Aorta (tissue), 5 donors: ENCODE measurements around the gene LRMDA. TPM values are rescaled to one million over a fixed set of nuclear protein-coding genes. Genes with fewer than 3 reads are reported as not detected.

Source experiments
- ATAC-seq: fragments of 200-7000 bp; cut with Tn5 transposase; one replicate; pipeline ENCODE4 v1.9.1; 2022; ENCODE audit warnings: moderate library complexity; ENCODE audit not compliant: low FRiP score
- DNase-seq, 2 donors: peaks; one replicate each; pipeline ENCODE4 v3.0.0-alpha.2; 2020
- H3K27ac ChIP-seq, 2 donors: one replicate each; pipeline ENCODE4 v1.5.1; 2013; ENCODE audit warnings: low read length in 2 of 2, mild to moderate bottlenecking in 2 of 2, moderate library complexity in 2 of 2, control low read depth in 1 of 2, inconsistent platforms in 1 of 2, low read depth in 1 of 2
- H3K27me3 ChIP-seq, 2 donors: one replicate each; pipeline ENCODE4 v1.6.1; 2013; ENCODE audit warnings: control low read depth in 1 of 2, low read length in 1 of 2, mild to moderate bottlenecking in 1 of 2, moderate library complexity in 1 of 2; ENCODE audit not compliant: insufficient read depth in 2 of 2, control insufficient read depth in 1 of 2
- H3K36me3 ChIP-seq, 2 donors: one replicate each; pipeline ENCODE4 v1.6.1; 2013; ENCODE audit warnings: control low read depth in 1 of 2, low read length in 1 of 2, mild to moderate bottlenecking in 1 of 2; ENCODE audit not compliant: insufficient read depth in 2 of 2, control insufficient read depth in 1 of 2
- H3K4me1 ChIP-seq, 2 donors: one replicate each; pipeline ENCODE4 v1.6.1; 2013; ENCODE audit warnings: low read length in 2 of 2, control low read depth in 1 of 2, mild to moderate bottlenecking in 1 of 2, moderate library complexity in 1 of 2; ENCODE audit not compliant: insufficient read depth in 2 of 2, control insufficient read depth in 1 of 2
- H3K4me3 ChIP-seq, 2 donors: one replicate each; pipeline ENCODE4 v1.5.1; 2013; ENCODE audit warnings: low read length in 2 of 2, control low read depth in 1 of 2, mild to moderate bottlenecking in 1 of 2
- H3K9me3 ChIP-seq: one replicate; pipeline ENCODE4 v1.6.1; 2013; ENCODE audit warnings: mild to moderate bottlenecking, low read length; ENCODE audit not compliant: control insufficient read depth
- WGBS, 2 donors: extraction: QIAGEN DNeasy Blood & Tissue Kit; methylation state at CpG; one replicate each; pipeline ENCODE4 v1.1.7; 2013; 5-methylcytosine and 5-hydroxymethylcytosine counted together
- intact Hi-C, 2 donors: fragments of 100-400 bp; cut with DNase I; formaldehyde crosslinking; loops; one replicate each; pipeline versions ENCODE4 v1.14.2 to v1.15.0; 2022
- polyA plus RNA-seq, 2 donors: library from polyadenylated mRNA; stranded (reverse); fragments of 200-250 nt; gene quantifications; one replicate each; pipeline ENCODE4 v1.2.3, GENCODE V29; 2013
- total RNA-seq, 2 donors: library from RNA; stranded (reverse); fragmentation: NEBNext Ultra II Directional; extraction: Animal tissue kit (Norgen Biotek cat#: 25700); gene quantifications; one replicate each; pipeline ENCODE4 v1.2.1, GENCODE V29; 2021
- donor health status: healthy with polysubstance abuse.
- donor health status: Bipolar disorder and iron deficiency.
- donor health status: DM: no; HTN: no; CAD: no.
- donor health status: DM: no; HTN: no; CAD: no.
- donor health status: DM: yes; HTN: yes; CAD: no.

Gene LRMDA
- total and polyA plus RNA-seq, 4 donors: 7.4 to 25.7 (median 14.7) TPM

GRCh38 chr10:76548716-76549115, 1117.3 kb downstream of the LRMDA start:
- Histone ChIP-seq H3K36me3 (no peaks in the 10 kb centered on the region), H3K27me3 (no peaks in the 10 kb centered on the region), H3K4me3 (no peak overlapping the region), H3K4me1 (no peaks in the 10 kb centered on the region), H3K9me3 (no peaks in the 10 kb centered on the region), H3K27ac (no peak overlapping the region)
- intact Hi-C loops: loop anchor here (5.0 to 10.0 kb wide), 5 partner anchors 151 to 1154 kb away; no protein-coding TSS in a partner anchor
- ATAC-seq (no peak), DNase-seq (no peak)
- 73 to 78% methylated on average over 1 of the region's 1 CpG for WGBS, 2 donors

- Histone ChIP-seq H3K27me3 (no peaks in the 10 kb centered on the region), H3K36me3 (no peaks in the 10 kb centered on the region), H3K9me3 (no peaks in the 10 kb centered on the region), H3K4me3 (no peak overlapping the region), H3K4me1 (no peaks in the 10 kb centered on the region), H3K27ac (no peak overlapping the region)
- DNase-seq (no peak), ATAC-seq (no peak)
- intact Hi-C loops: loop anchor here (5.0 to 10.0 kb wide), 5 partner anchors 152 to 1154 kb away; no protein-coding TSS in a partner anchor
- WGBS, 2 donors: 86 to 87% methylated on average over 3 of the region's 3 CpGs
These were observed 1117.7 kb downstream of the LRMDA start for GRCh38 chr10:76549171-76549570.

GRCh38 chr10:76550806-76551205, 1119.4 kb downstream of the LRMDA start:
- H3K27me3 ChIP-seq: no peaks in the 10 kb centered on the region
- peaks cover 0 to 3% of the 10 kb centered on the region in 2 donors for H3K4me1 ChIP-seq
- H3K4me3 ChIP-seq: no peak overlapping the region
- 42 to 66% methylated on average over 1 of the region's 1 CpG for WGBS, 2 donors
- intact Hi-C loops: loop anchor here in 1 of 2 donors (10.0 kb wide), 1 partner anchor 564 kb away; no protein-coding TSS in a partner anchor
- no peak for ATAC-seq
- no peaks in the 10 kb centered on the region for H3K9me3 ChIP-seq
- no peak for DNase-seq
- no peak overlapping the region for H3K27ac ChIP-seq
- H3K36me3 ChIP-seq: no peaks in the 10 kb centered on the region

- DNase-seq: no peak
These were observed 1120.9 kb downstream of the LRMDA start for GRCh38 chr10:76552091-76552873.

GRCh38 chr10:76553263-76554032, 1122.0 kb downstream of the LRMDA start:
- no peak for DNase-seq
- Histone ChIP-seq H3K36me3 (no peaks in the 10 kb centered on the region), H3K9me3 (no peaks in the 10 kb centered on the region), H3K27me3 (no peaks in the 10 kb centered on the region), H3K27ac (no peak overlapping the region), H3K4me3 (no peak overlapping the region), H3K4me1 (peaks cover 0 to 5% of the 10 kb centered on the region in 2 donors)
- no peak for ATAC-seq
- intact Hi-C loops: loop anchor here in 1 of 2 donors (10.0 kb wide), 1 partner anchor 561 kb away; no protein-coding TSS in a partner anchor
- WGBS, 2 donors: 94 to 95% methylated on average over 17 of the region's 17 CpGs

More at GRCh38 chr10:76552091-76552873, 1120.9 kb downstream of the LRMDA start:
- intact Hi-C loops: loop anchor here in 1 of 2 donors (10.0 kb wide), 1 partner anchor 563 kb away; no protein-coding TSS in a partner anchor
- H3K27ac ChIP-seq: no peak overlapping the region
- no peak for ATAC-seq
- peaks cover 0 to 3% of the 10 kb centered on the region in 2 donors for H3K4me1 ChIP-seq
- WGBS, 2 donors: 53 to 82% methylated on average over 1 of the region's 1 CpG
- H3K9me3 ChIP-seq: no peaks in the 10 kb centered on the region
- no peaks in the 10 kb centered on the region for H3K36me3 ChIP-seq
- H3K27me3 ChIP-seq: no peaks in the 10 kb centered on the region
- H3K4me3 ChIP-seq: no peak overlapping the region

GRCh38 chr10:76554033-76554408, 1122.6 kb downstream of the LRMDA start:
- Histone ChIP-seq H3K4me1 (peaks cover 0 to 7% of the 10 kb centered on the region in 2 donors), H3K27ac (no peak overlapping the region)
- WGBS, 2 donors: 93 to 94% methylated on average over 7 of the region's 7 CpGs

GRCh38 chr10:76554478-76554877, 1123.1 kb downstream of the LRMDA start:
- H3K4me1 ChIP-seq: peaks cover 0 to 7% of the 10 kb centered on the region in 2 donors
- intact Hi-C loops: loop anchor here in 1 of 2 donors (10.0 kb wide), 1 partner anchor 560 kb away; no protein-coding TSS in a partner anchor
- H3K4me3 ChIP-seq: no peak overlapping the region
- WGBS, 2 donors: 21 to 29% methylated on average over 6 of the region's 6 CpGs
- DNase-seq (no peak), ATAC-seq (no peak)
- no peak overlapping the region for H3K27ac ChIP-seq
- no peaks in the 10 kb centered on the region for H3K36me3 ChIP-seq
- no peaks in the 10 kb centered on the region for H3K9me3 ChIP-seq
- H3K27me3 ChIP-seq: no peaks in the 10 kb centered on the region

More at GRCh38 chr10:76554033-76554408, 1122.6 kb downstream of the LRMDA start:
- H3K36me3 ChIP-seq: no peaks in the 10 kb centered on the region
- intact Hi-C loops: loop anchor here in 1 of 2 donors (10.0 kb wide), 1 partner anchor 561 kb away; no protein-coding TSS in a partner anchor
- no peak overlapping the region for H3K4me3 ChIP-seq
- ATAC-seq (no peak), DNase-seq (no peak)
- H3K27me3 ChIP-seq: no peaks in the 10 kb centered on the region
- H3K9me3 ChIP-seq: no peaks in the 10 kb centered on the region

- H3K27me3 ChIP-seq: no peaks in the 10 kb centered on the region
- H3K9me3 ChIP-seq: no peaks in the 10 kb centered on the region
- H3K36me3 ChIP-seq: no peaks in the 10 kb centered on the region
- peaks cover 0 to 7% of the 10 kb centered on the region in 2 donors for H3K4me1 ChIP-seq
- intact Hi-C loops: loop anchor here in 1 of 2 donors (5.0 to 10.0 kb wide), 2 partner anchors 432 to 560 kb away; no protein-coding TSS in a partner anchor
- no peak overlapping the region for H3K4me3 ChIP-seq
- peak overlapping the region in 1 of 2 donors; percentile 59 for H3K27ac ChIP-seq
- 1 to 12% methylated on average over 2 of the region's 2 CpGs for WGBS, 2 donors
- DNase-seq (no peak), ATAC-seq (no peak)
These were observed 1123.7 kb downstream of the LRMDA start for GRCh38 chr10:76555067-76555670.
